Cardiac fibroblast (primary cell): ENCODE data around the gene SYT3.
"Not testable (repeated sequence)": the region's sequence is repeated elsewhere in the genome, so short reads cannot be mapped to it uniquely, and the experiment has no call there.

ENCODE experiments used
- DNase-seq, 2 donors: peaks; one replicate each; pipeline versions ENCODE4 v3.0.0 to v3.0.0-alpha.2; 2010; ENCODE audit warnings: low read depth in 2 of 2
- H3K4me3 ChIP-seq, 2 donors: replicated peaks in 1 of 2; 1 replicate in 1 of 2; 2 replicates in 1 of 2; pipeline ENCODE4 v1.5.1; 2011; ENCODE audit warnings: low read depth in 2 of 2, low read length in 2 of 2, mild to moderate bottlenecking in 2 of 2, moderate library complexity in 1 of 2
- TF ChIP-seq, protein P1 (sequence below): IDR thresholded peaks from one replicate; pipeline ENCODE4 v1.5.1; 2011; ENCODE audit warnings: low read depth, mild to moderate bottlenecking, low read length, inconsistent platforms

SYT3 gene

GRCh38 chr19:50628551-50628950 is 11.1 kb downstream of the SYT3 start:
- no peak for DNase-seq
- TF ChIP-seq, protein P1, sequence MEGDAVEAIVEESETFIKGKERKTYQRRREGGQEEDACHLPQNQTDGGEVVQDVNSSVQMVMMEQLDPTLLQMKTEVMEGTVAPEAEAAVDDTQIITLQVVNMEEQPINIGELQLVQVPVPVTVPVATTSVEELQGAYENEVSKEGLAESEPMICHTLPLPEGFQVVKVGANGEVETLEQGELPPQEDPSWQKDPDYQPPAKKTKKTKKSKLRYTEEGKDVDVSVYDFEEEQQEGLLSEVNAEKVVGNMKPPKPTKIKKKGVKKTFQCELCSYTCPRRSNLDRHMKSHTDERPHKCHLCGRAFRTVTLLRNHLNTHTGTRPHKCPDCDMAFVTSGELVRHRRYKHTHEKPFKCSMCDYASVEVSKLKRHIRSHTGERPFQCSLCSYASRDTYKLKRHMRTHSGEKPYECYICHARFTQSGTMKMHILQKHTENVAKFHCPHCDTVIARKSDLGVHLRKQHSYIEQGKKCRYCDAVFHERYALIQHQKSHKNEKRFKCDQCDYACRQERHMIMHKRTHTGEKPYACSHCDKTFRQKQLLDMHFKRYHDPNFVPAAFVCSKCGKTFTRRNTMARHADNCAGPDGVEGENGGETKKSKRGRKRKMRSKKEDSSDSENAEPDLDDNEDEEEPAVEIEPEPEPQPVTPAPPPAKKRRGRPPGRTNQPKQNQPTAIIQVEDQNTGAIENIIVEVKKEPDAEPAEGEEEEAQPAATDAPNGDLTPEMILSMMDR: no peak
- H3K4me3 ChIP-seq: no peak overlapping the region

- TF ChIP-seq, protein P1: no peak
- no peak for DNase-seq
- H3K4me3 ChIP-seq: no peak overlapping the region
These were observed 11.5 kb downstream of the SYT3 start for GRCh38 chr19:50628146-50628545.

GRCh38 chr19:50626795-50627194 is 12.9 kb downstream of the SYT3 start:
- no peak overlapping the region for H3K4me3 ChIP-seq
- TF ChIP-seq, protein P1: no peak
- DNase-seq: no peak

DNA sequence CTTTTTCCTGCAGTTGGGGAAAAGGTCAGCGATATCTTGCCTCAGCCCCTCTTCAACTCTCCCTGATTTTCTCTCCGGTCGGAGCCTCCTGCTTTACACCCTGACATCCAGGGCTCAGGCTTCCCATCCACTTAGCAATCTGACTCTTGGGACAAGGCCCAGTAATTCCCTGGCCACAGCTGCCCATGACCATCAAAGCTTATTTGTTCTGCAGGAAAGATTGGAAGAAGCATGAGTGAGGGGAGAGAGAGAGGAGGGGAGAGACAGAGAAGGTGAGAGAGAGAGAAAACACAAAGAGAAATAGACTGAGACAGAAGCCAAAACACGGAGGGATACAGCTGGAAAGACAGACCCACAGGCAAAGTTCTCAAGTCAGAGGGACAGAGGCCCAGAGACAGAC is 13.7 kb downstream of the SYT3 start:
- no peak for DNase-seq
- TF ChIP-seq, protein P1: no peak
- no peak overlapping the region for H3K4me3 ChIP-seq

GRCh38 chr19:50624949-50625600 is 14.6 kb downstream of the SYT3 start:
- DNase-seq: no peak
- TF ChIP-seq, protein P1: no peak

GRCh38 chr19:50620394-50620906 is 19.2 kb downstream of the SYT3 start:
- H3K4me3 ChIP-seq, DNase-seq: not testable (repeated sequence)

More at GRCh38 chr19:50624949-50625600, 14.6 kb downstream of the SYT3 start:
- no peak overlapping the region for H3K4me3 ChIP-seq

- not testable (repeated sequence) for DNase-seq, H3K4me3 ChIP-seq
These were observed 20.5 kb downstream of the SYT3 start for GRCh38 chr19:50619184-50619583.

GRCh38 chr19:50618379-50618778 is 21.3 kb downstream of the SYT3 start:
- H3K4me3 ChIP-seq, DNase-seq: not testable (repeated sequence)

DNA sequence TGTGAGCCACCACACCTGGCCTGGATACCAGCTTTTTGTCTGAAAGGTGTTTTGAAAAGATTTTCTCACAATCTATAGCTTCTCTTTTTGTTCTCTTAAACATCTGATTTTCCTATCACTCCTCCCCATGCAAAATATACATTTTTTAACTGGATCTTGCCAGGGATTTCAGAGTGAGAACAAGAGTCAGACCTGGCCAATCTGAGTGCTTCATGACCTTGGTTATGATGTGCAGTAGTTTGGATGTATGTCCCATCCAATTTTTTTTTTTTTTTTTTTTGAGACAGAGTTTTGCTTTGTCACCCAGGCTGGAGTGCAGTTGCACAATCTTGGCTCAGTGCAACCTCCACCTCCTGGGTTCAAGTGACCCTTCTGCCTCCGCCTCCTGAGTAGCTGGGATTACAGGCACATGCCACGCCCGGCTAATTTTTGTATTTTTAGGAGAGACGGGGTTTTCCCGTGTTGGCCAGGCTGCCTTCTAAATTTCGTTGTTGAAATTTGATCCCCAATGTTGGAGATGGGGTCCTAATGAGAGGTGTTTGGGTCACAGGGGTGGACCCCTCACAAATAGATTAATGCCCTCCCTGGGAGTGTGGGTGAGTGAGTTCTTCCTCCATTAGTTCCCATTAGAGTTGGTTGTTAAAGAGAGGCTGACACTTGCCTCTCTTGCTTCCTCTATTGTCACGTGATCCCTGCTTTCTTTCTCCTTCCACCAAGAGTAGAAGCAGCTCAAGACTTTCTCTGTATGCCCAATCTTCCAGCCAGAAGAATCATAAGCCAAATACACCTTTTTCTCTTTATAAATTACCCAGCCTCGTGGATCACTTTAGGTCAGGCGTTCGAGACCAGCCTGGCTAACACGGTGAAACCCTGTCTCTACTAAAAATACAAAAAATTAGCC is 26.9 kb downstream of the SYT3 start:
- H3K4me3 ChIP-seq, DNase-seq: not testable (repeated sequence)
